Keratinocyte (primary cell): ENCODE data around the gene CHERP.

Source experiments
- EZH2 ChIP-seq: IDR thresholded peaks from one replicate; pipeline ENCODE4 v1.6.1; 2012; ENCODE audit warnings: inconsistent platforms, mild to moderate bottlenecking, low read length, moderate library complexity
- TF ChIP-seq, protein P1 (sequence below), 3 experiments: IDR thresholded peaks in 1 of 3; conservative IDR thresholded peaks in 1 of 3; optimal IDR thresholded peaks in 1 of 3; 2 replicates in 2 of 3; 3 replicates in 1 of 3; pipeline versions ENCODE3 to v1.5.1; 2011; ENCODE audit warnings: low read length in 3 of 3, mild to moderate bottlenecking in 3 of 3, moderate library complexity in 2 of 3, control low read depth in 1 of 3, inconsistent platforms in 1 of 3; ENCODE audit not compliant: insufficient read depth in 2 of 3; ENCODE audit errors: extremely low read depth in 1 of 3

DNA sequence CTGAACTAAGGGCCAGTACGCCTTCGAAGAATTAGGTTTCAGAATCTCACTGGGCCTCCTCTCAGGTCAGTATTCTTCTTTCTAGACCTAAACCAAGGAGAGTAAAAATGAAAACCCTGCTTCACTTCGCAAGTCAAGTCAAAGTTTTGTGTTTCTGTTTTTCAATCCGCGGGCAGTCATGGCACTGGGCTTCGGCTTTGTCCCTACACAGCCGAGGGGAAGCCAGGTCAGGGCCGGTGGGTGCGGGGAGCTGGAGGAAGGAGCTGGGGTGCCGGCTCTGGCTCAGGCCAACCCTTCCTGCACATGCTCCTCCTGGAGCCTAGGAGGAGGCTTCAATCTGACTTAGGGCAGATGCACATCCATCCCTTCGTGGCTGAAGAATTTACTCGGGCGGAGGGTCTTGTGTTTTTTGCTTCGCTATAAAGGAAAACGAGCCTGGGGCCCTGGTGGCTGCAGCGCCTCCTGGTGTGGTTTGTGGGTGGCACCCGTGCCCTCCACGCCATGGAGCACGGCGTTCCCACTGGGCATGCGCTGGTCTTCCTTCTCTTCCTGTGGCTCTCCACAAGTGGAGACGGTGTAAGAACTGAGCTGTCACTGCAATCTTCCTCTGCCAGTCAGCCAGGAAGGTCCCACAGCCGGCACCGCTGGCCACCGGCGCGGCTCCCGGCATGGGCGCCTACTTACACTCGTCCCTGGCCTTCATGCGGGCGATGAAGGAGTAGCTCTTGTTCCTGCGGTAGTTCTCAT lies 23.6 kb downstream of the CHERP start:
- TF ChIP-seq, protein P1, sequence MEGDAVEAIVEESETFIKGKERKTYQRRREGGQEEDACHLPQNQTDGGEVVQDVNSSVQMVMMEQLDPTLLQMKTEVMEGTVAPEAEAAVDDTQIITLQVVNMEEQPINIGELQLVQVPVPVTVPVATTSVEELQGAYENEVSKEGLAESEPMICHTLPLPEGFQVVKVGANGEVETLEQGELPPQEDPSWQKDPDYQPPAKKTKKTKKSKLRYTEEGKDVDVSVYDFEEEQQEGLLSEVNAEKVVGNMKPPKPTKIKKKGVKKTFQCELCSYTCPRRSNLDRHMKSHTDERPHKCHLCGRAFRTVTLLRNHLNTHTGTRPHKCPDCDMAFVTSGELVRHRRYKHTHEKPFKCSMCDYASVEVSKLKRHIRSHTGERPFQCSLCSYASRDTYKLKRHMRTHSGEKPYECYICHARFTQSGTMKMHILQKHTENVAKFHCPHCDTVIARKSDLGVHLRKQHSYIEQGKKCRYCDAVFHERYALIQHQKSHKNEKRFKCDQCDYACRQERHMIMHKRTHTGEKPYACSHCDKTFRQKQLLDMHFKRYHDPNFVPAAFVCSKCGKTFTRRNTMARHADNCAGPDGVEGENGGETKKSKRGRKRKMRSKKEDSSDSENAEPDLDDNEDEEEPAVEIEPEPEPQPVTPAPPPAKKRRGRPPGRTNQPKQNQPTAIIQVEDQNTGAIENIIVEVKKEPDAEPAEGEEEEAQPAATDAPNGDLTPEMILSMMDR (optimal IDR thresholded peaks at IDR 0.05 in 1 of 3, IDR thresholded peaks at IDR 0.05 in 1 of 3, conservative IDR thresholded peaks at IDR 0.05 in 1 of 3; ENCODE audit: extremely low read depth in 1 of 3, insufficient read depth in 2 of 3, low read length in 3 of 3) = peak in 2 of 3 experiments; percentile 2 to 10
- TF ChIP-seq EZH2 = no peak
